ENCODE results near the gene KDM1A.
"Not testable (repeated sequence)": the region's sequence is repeated elsewhere in the genome, so short reads cannot be mapped to it uniquely, and the experiment has no call there.

KDM1A gene

DNA sequence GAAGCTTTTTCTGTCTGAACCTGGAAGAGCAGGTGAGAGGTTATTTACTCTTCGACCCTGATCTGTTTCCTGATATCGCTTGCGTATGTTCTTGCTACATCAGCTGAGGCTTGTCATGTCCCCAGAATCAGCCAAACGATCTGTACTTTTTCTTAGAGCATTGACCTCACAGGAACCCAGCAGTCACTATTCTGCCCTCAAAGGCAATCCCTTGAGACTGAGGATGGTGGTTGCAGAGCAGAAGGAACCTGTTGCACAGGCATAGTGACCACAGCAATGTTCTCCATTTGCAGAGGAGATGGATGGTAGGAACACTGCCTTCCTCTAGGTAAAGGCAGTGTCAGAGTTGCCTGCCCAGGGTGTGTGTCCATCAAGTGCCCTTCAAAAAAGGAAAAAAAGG is 35.3 kb upstream of the KDM1A start:
- Histone ChIP-seq H3K9ac (ENCODE audit: low read depth in 1 of 2, low read length in 2 of 2) (no peak overlapping the region), H3K27ac (ENCODE audit: low read depth in 2 of 2, low read length in 2 of 2) (no peak overlapping the region), H3K36me3 (ENCODE audit: control insufficient read depth in 2 of 2, insufficient read depth in 2 of 2, low read length in 2 of 2) (no peaks in the 10 kb centered on the region), H3K27me3 (ENCODE audit: control insufficient read depth in 2 of 2, insufficient read depth in 2 of 2, low read length in 2 of 2) (no peaks in the 10 kb centered on the region), H3K4me3 (ENCODE audit: low read length in 2 of 2) (no peak overlapping the region), H3K4me1 (ENCODE audit: control insufficient read depth in 2 of 2, insufficient read depth in 2 of 2, low read length in 2 of 2) (no peaks in the 10 kb centered on the region), H3K9me3 (ENCODE audit: control insufficient read depth in 2 of 2, low read length in 2 of 2) (no peaks in the 10 kb centered on the region)

DNA sequence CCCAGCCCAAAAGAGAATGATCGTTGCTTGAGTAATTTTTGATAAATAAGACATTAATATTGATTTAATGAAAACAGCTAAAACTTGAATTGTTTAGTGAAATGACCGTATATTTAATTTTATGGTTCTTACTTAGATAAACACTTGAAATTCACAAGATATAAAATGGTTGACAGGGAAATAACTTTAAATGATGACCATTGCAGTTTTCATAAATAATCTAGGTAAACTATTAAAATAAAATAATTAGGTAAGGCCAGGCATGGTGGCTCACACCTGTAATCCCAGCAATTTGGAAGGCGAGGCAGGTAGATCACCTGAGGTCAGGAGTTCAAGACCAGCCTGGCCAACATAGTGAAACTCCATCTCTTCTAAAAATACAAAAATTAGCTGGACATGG is 26.9 kb upstream of the KDM1A start:
- H3K36me3 ChIP-seq (ENCODE audit: control insufficient read depth in 2 of 2, insufficient read depth in 2 of 2, low read length in 2 of 2); H3K4me1 ChIP-seq (ENCODE audit: control insufficient read depth in 2 of 2, insufficient read depth in 2 of 2, low read length in 2 of 2); H3K9ac ChIP-seq (ENCODE audit: low read depth in 1 of 2, low read length in 2 of 2); H3K4me3 ChIP-seq (ENCODE audit: low read length in 2 of 2); H3K9me3 ChIP-seq (ENCODE audit: control insufficient read depth in 2 of 2, low read length in 2 of 2); H3K27ac ChIP-seq (ENCODE audit: low read depth in 2 of 2, low read length in 2 of 2); H3K27me3 ChIP-seq (ENCODE audit: control insufficient read depth in 2 of 2, insufficient read depth in 2 of 2, low read length in 2 of 2): not testable (repeated sequence)

DNA sequence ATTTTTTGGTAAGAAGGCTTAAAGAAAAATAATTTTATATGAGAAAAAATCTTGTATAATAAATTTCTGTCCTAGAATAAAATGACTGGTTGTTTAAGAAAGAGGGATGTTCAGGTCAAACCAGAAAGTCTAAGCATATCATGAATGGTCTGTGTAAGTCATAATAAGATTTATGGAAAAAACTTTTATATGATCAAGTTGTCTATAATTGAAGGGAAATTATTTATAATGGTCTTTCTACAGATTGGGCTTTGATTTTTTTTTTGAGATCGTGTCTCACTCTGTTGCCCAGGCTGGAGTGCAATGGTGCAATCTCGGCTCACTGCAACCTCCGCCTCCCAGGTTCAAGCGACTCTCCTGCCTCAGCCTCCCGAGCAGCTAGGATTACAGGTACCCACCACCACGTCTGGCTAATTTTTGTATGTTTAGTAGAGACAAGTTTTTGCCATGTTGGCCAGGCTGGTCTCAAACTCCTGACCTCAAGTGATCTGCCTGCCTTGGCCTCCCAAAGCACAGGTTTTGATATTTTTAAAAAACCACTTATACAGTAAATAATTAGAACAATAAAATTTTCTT is 26.0 kb upstream of the KDM1A start:
- H3K9me3 ChIP-seq (ENCODE audit: control insufficient read depth in 2 of 2, low read length in 2 of 2); H3K4me1 ChIP-seq (ENCODE audit: control insufficient read depth in 2 of 2, insufficient read depth in 2 of 2, low read length in 2 of 2); H3K9ac ChIP-seq (ENCODE audit: low read depth in 1 of 2, low read length in 2 of 2); H3K36me3 ChIP-seq (ENCODE audit: control insufficient read depth in 2 of 2, insufficient read depth in 2 of 2, low read length in 2 of 2); H3K4me3 ChIP-seq (ENCODE audit: low read length in 2 of 2); H3K27ac ChIP-seq (ENCODE audit: low read depth in 2 of 2, low read length in 2 of 2); H3K27me3 ChIP-seq (ENCODE audit: control insufficient read depth in 2 of 2, insufficient read depth in 2 of 2, low read length in 2 of 2): not testable (repeated sequence)

DNA sequence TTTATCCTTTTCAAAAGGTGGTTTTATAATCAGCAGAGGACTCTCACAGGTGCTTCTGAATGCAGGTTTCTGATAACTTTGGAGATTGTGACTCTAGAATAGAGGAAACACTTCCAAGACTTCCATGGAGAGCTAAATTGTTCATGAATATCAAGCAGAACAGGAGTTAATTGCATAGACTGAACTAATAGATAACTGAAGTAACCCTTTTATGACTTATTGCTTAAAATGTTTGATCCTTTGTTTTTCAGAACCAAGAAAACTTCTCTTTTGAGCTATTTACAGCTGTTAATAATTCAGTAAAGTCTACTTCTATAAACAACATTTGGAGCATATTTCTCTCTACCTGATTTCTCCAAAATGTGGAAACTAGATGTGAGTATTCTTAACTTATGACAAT is 23.5 kb upstream of the KDM1A start:
- Histone ChIP-seq H3K36me3 (ENCODE audit: control insufficient read depth in 2 of 2, insufficient read depth in 2 of 2, low read length in 2 of 2) (no peaks in the 10 kb centered on the region), H3K4me1 (ENCODE audit: control insufficient read depth in 2 of 2, insufficient read depth in 2 of 2, low read length in 2 of 2) (no peaks in the 10 kb centered on the region), H3K27me3 (ENCODE audit: control insufficient read depth in 2 of 2, insufficient read depth in 2 of 2, low read length in 2 of 2) (no peaks in the 10 kb centered on the region), H3K27ac (ENCODE audit: low read depth in 2 of 2, low read length in 2 of 2) (no peak overlapping the region), H3K9me3 (ENCODE audit: control insufficient read depth in 2 of 2, low read length in 2 of 2) (no peaks in the 10 kb centered on the region), H3K4me3 (ENCODE audit: low read length in 2 of 2) (no peak overlapping the region), H3K9ac (ENCODE audit: low read depth in 1 of 2, low read length in 2 of 2) (no peak overlapping the region)

DNA sequence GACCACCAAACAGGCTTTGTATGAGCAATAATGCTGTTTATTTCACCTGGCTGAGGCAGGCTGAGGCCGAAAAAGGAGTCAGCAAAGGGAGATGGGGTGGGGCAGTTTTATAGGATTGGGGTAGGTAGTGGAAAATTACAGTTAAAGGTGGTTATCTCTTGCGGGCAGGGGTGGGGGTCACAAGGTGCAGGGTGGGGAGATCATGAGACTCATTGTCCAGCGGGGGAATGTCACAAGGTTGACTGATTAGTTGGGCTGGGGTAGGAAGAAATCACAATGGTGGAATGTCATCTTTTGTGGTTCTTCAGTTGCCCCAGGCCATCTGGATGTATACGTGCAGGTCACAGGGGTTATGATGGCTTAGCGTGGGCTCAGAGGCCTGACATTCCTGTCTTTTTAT is 21.7 kb upstream of the KDM1A start:
- not testable (repeated sequence) for H3K36me3 ChIP-seq (ENCODE audit: control insufficient read depth in 2 of 2, insufficient read depth in 2 of 2, low read length in 2 of 2); H3K4me3 ChIP-seq (ENCODE audit: low read length in 2 of 2); H3K9ac ChIP-seq (ENCODE audit: low read depth in 1 of 2, low read length in 2 of 2); H3K27ac ChIP-seq (ENCODE audit: low read depth in 2 of 2, low read length in 2 of 2); H3K9me3 ChIP-seq (ENCODE audit: control insufficient read depth in 2 of 2, low read length in 2 of 2); H3K27me3 ChIP-seq (ENCODE audit: control insufficient read depth in 2 of 2, insufficient read depth in 2 of 2, low read length in 2 of 2); H3K4me1 ChIP-seq (ENCODE audit: control insufficient read depth in 2 of 2, insufficient read depth in 2 of 2, low read length in 2 of 2)

DNA sequence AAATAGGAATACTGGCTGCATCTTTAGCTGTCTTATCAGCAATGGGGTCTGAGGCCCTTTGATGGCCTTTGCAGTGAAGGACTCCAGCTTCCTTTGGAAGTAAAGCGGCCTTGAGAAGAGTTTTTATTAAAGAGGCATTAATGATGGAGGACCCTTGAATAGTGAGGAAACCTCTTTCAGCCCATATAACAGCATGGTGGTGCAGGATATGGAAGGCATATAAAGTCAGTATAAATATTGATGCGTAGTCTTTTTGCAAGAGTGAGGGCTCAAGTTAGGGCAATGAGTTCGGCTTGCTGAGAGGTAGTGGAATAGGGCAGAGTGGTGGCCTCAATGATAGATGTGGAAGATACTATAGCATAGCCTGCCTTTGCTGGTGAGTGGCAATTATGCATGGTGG is 19.1 kb upstream of the KDM1A start:
- not testable (repeated sequence) for H3K27me3 ChIP-seq (ENCODE audit: control insufficient read depth in 2 of 2, insufficient read depth in 2 of 2, low read length in 2 of 2); H3K4me1 ChIP-seq (ENCODE audit: control insufficient read depth in 2 of 2, insufficient read depth in 2 of 2, low read length in 2 of 2); H3K4me3 ChIP-seq (ENCODE audit: low read length in 2 of 2); H3K9ac ChIP-seq (ENCODE audit: low read depth in 1 of 2, low read length in 2 of 2); H3K36me3 ChIP-seq (ENCODE audit: control insufficient read depth in 2 of 2, insufficient read depth in 2 of 2, low read length in 2 of 2); H3K9me3 ChIP-seq (ENCODE audit: control insufficient read depth in 2 of 2, low read length in 2 of 2); H3K27ac ChIP-seq (ENCODE audit: low read depth in 2 of 2, low read length in 2 of 2)

DNA sequence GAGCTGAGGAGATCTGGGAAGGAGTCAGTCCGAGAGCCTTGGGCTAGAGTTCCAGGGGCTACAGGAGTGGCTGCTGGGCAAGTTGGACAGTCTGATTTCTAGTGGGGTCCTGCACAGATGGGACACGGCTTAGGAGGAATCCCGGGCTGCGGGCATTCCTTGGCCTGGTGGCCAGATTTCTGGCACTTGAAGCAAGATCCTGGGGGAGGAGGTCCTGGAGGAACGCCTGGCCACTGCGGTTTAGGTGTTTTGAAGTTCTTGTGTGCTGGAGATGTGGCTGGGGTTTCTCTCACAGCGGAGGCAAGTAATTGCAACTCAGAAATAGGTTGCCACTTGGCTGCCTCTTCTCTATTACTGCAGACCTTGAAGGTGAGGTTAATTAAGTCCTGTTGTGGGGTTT is 17.1 kb upstream of the KDM1A start:
- not testable (repeated sequence) for H3K36me3 ChIP-seq (ENCODE audit: control insufficient read depth in 2 of 2, insufficient read depth in 2 of 2, low read length in 2 of 2); H3K9me3 ChIP-seq (ENCODE audit: control insufficient read depth in 2 of 2, low read length in 2 of 2); H3K27ac ChIP-seq (ENCODE audit: low read depth in 2 of 2, low read length in 2 of 2); H3K9ac ChIP-seq (ENCODE audit: low read depth in 1 of 2, low read length in 2 of 2); H3K4me1 ChIP-seq (ENCODE audit: control insufficient read depth in 2 of 2, insufficient read depth in 2 of 2, low read length in 2 of 2); H3K4me3 ChIP-seq (ENCODE audit: low read length in 2 of 2); H3K27me3 ChIP-seq (ENCODE audit: control insufficient read depth in 2 of 2, insufficient read depth in 2 of 2, low read length in 2 of 2)

DNA sequence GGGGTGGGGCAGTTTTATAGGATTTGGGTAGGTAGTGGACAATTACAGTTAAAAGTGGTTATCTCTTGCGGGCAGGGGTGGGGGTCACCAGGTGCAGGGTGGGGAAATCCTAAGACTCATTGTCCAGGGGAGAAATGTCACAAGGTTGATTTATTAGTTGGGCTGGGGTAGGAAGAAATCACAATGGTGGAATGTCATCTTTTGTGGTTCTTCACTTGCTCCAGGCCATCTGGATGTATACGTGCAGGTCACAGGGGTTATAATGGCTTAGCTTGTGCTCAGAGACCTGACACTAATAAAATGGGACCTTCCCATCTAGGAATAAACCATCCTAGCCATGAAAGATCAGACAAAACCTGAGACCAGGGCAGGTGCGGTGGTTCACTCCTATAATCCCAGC is 15.2 kb upstream of the KDM1A start:
- no peaks in the 10 kb centered on the region for H3K4me1 ChIP-seq (ENCODE audit: control insufficient read depth in 2 of 2, insufficient read depth in 2 of 2, low read length in 2 of 2)
- H3K36me3 ChIP-seq (ENCODE audit: control insufficient read depth in 2 of 2, insufficient read depth in 2 of 2, low read length in 2 of 2): no peaks in the 10 kb centered on the region
- no peak overlapping the region for H3K27ac ChIP-seq (ENCODE audit: low read depth in 2 of 2, low read length in 2 of 2)
- H3K9ac ChIP-seq (ENCODE audit: low read depth in 1 of 2, low read length in 2 of 2): no peak overlapping the region
- no peaks in the 10 kb centered on the region for H3K27me3 ChIP-seq (ENCODE audit: control insufficient read depth in 2 of 2, insufficient read depth in 2 of 2, low read length in 2 of 2)
- H3K9me3 ChIP-seq (ENCODE audit: control insufficient read depth in 2 of 2, low read length in 2 of 2): no peaks in the 10 kb centered on the region
- no peak overlapping the region for H3K4me3 ChIP-seq (ENCODE audit: low read length in 2 of 2)

DNA sequence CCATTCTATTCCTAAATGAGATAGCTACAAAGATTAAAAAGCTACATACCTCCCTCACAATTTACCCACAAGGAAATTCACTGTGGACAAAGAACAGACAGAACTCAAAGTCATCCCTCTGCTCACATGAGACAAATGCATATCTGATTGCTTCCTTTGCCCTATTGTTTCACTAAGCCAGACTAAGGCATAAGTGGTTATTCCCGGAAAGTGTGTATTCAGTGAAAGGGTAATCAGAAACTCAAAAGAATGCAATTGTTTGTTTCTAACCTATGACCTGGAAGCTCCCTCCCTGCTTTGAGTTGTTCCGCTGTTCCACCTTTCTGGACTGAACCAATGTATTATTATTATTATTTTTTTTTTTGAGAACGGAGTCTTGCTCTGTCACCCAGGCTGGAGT is 14.5 kb upstream of the KDM1A start:
- H3K9me3 ChIP-seq (ENCODE audit: control insufficient read depth in 2 of 2, low read length in 2 of 2); H3K4me1 ChIP-seq (ENCODE audit: control insufficient read depth in 2 of 2, insufficient read depth in 2 of 2, low read length in 2 of 2); H3K36me3 ChIP-seq (ENCODE audit: control insufficient read depth in 2 of 2, insufficient read depth in 2 of 2, low read length in 2 of 2); H3K27ac ChIP-seq (ENCODE audit: low read depth in 2 of 2, low read length in 2 of 2); H3K9ac ChIP-seq (ENCODE audit: low read depth in 1 of 2, low read length in 2 of 2); H3K27me3 ChIP-seq (ENCODE audit: control insufficient read depth in 2 of 2, insufficient read depth in 2 of 2, low read length in 2 of 2); H3K4me3 ChIP-seq (ENCODE audit: low read length in 2 of 2): not testable (repeated sequence)

DNA sequence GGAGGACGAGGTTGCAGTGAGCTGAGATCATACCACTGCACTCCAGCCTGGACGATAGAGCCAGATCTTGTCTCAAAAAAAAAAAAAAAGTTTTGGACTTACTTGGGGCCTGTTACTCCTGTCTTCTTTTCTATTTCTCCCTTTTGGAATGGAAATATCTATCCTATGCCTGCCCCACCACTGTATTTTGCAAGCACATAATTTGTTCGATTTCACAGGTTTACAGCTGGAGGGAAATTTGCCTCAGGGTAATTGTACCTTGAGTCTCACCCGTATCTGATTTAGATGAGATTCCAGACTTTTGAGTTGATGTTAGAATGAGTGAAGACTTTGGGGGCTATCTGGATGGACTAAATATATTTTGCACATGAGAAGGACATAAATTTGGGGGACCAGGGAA is 12.2 kb upstream of the KDM1A start:
- Histone ChIP-seq H3K36me3 (ENCODE audit: control insufficient read depth in 2 of 2, insufficient read depth in 2 of 2, low read length in 2 of 2) (no peaks in the 10 kb centered on the region), H3K9ac (ENCODE audit: low read depth in 1 of 2, low read length in 2 of 2) (no peak overlapping the region), H3K27me3 (ENCODE audit: control insufficient read depth in 2 of 2, insufficient read depth in 2 of 2, low read length in 2 of 2) (no peaks in the 10 kb centered on the region)

DNA sequence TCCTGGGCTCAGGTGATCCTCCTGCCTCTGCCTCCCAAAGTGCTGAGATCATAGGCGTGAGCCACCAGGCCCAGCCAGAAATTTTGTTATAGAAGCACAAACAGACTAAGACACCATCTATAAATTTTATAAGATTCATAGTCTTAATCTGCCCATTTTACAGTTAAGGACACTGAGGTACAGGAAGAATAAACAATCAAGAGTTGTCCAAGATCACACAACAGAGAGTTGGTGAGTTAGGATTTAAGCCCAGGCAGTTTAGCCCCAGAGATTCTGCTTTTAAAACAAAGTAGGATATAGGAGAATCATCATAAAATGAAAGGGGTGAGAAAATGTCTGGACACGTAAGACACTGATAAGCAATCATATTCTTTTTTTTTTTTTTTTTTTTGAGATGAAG is 10.4 kb upstream of the KDM1A start:
- H3K4me3 ChIP-seq (ENCODE audit: low read length in 2 of 2): no peak overlapping the region
- H3K4me1 ChIP-seq (ENCODE audit: control insufficient read depth in 2 of 2, insufficient read depth in 2 of 2, low read length in 2 of 2): no peaks in the 10 kb centered on the region
- no peak overlapping the region for H3K27ac ChIP-seq (ENCODE audit: low read depth in 2 of 2, low read length in 2 of 2)
- no peaks in the 10 kb centered on the region for H3K36me3 ChIP-seq (ENCODE audit: control insufficient read depth in 2 of 2, insufficient read depth in 2 of 2, low read length in 2 of 2)
- H3K9ac ChIP-seq (ENCODE audit: low read depth in 1 of 2, low read length in 2 of 2): no peak overlapping the region
- H3K27me3 ChIP-seq (ENCODE audit: control insufficient read depth in 2 of 2, insufficient read depth in 2 of 2, low read length in 2 of 2): no peaks in the 10 kb centered on the region
- H3K9me3 ChIP-seq (ENCODE audit: control insufficient read depth in 2 of 2, low read length in 2 of 2): no peaks in the 10 kb centered on the region

More for the DNA sequence above, 12.2 kb upstream of the KDM1A start:
- Histone ChIP-seq H3K4me3 (ENCODE audit: low read length in 2 of 2) (no peak overlapping the region), H3K9me3 (ENCODE audit: control insufficient read depth in 2 of 2, low read length in 2 of 2) (no peaks in the 10 kb centered on the region), H3K4me1 (ENCODE audit: control insufficient read depth in 2 of 2, insufficient read depth in 2 of 2, low read length in 2 of 2) (no peaks in the 10 kb centered on the region), H3K27ac (ENCODE audit: low read depth in 2 of 2, low read length in 2 of 2) (no peak overlapping the region)

Measured in mucosa of rectum (tissue), 2 donors.